Right lobe of liver (tissue), 4 donors: Measurements from ENCODE around the gene PTGDR2.

Source experiments
- CTCF ChIP-seq, 4 donors: fragments of 200-600 bp in 3 of 4; fragments of 450-650 bp in 1 of 4; IDR thresholded peaks; one replicate each; pipeline versions ENCODE4 v1.5.1 to v1.8.0; 2016 to 2022; ENCODE audit warnings: antibody characterized with exemption in 4 of 4, mild to moderate bottlenecking in 2 of 4
- POLR2A ChIP-seq: fragments of 450-650 bp; IDR thresholded peaks from one replicate; pipeline ENCODE4 v1.6.1; 2017; ENCODE audit warnings: antibody characterized with exemption, mild to moderate bottlenecking
- donor health status: DM: no; HTN: no; CAD: no.
- donor health status: DM: no; HTN: no; CAD: no.
- donor health status: DM: no; HTN: yes; CAD: no.

GRCh38 chr11:60887556-60887955 is 31.8 kb upstream of the PTGDR2 start:
- TF ChIP-seq CTCF (IDR thresholded peaks at IDR 0.05) (peak; percentile 47 to 54 (median 50)), POLR2A (no peak)
